GM20431 (cell line): Measurements from ENCODE around the gene NELL1.
"Not testable (repeated sequence)": the region's sequence is repeated elsewhere in the genome, so short reads cannot be mapped to it uniquely, and the experiment has no call there.

Experiments
- in situ Hi-C: fragments of 300-500 bp; cut with MseI, MboI; formaldehyde crosslinking; loops from one replicate; pipeline ENCODE4 v1.15.0; 2020; ENCODE audit warnings: low sequenced_read_pairs; ENCODE audit not compliant: unreplicated experiment

NELL1 gene

GRCh38 chr11:20854215-20854955 lies 185.0 kb downstream of the NELL1 start:
- in situ Hi-C loops = no loop called here

GRCh38 chr11:20861322-20861721 lies 191.9 kb downstream of the NELL1 start:
- in situ Hi-C loops = no loop called here

- in situ Hi-C loops = not testable (repeated sequence)
Measured at GRCh38 chr11:20862263-20862662, 192.9 kb downstream of the NELL1 start.

DNA sequence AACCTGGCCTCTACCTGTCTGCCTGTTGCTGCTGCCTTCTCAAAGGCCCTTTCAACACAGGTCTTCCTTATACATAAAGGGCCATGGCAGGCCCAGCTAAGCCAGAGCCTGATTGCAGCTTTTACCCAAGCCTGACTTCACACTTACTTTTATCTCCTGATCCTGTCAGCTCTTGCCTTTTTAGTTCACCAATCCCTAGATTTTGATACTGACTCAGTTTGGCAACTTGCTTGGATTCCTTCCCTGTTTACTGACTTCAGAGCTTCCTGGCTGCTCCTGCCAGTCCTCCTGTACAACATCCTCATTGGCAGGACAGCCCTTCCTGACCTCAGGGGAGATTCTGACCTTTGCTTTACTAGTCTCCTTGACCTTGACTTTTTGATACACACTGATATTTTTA lies 195.2 kb downstream of the NELL1 start:
- in situ Hi-C loops = no loop called here

GRCh38 chr11:20865161-20865560 lies 195.8 kb downstream of the NELL1 start:
- in situ Hi-C loops = no loop called here

DNA sequence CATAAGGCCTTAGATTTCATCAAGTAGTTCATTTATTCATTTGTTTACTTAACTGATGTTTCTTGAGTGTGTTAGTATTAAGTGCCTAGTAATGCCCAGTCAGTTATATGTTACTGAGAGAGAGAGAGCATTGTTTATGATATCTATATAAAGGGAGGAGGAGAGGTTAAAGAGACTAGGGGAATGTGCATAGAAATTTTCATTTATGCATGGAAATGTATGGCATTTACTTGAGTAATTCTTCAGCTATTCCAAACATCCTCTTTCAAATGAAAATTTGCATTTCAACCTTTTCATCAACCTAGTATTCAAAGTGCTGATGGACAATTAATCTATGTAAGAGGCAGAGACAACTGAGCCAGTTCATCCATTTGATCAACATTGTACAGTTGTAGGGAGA lies 199.7 kb downstream of the NELL1 start:
- in situ Hi-C loops = no loop called here

DNA sequence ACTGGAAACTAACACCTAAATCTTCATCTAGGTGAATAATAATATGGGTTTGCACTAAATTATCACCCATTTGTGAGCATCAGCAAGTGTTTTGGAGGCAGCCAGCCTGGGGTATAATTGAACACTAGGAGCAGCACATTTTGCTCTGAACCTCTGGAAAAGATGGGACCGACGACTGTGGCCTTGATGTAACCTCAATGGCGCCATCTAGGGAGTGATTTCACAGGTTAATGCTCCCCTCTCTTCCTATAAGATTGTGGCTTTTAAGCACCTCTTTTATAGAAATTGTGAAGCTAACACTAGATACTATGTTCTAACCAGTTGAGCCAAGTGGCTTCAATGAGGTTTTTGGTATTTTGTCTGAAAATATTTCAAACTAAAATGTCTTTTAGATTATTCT lies 203.7 kb downstream of the NELL1 start:
- in situ Hi-C loops = no loop called here

DNA sequence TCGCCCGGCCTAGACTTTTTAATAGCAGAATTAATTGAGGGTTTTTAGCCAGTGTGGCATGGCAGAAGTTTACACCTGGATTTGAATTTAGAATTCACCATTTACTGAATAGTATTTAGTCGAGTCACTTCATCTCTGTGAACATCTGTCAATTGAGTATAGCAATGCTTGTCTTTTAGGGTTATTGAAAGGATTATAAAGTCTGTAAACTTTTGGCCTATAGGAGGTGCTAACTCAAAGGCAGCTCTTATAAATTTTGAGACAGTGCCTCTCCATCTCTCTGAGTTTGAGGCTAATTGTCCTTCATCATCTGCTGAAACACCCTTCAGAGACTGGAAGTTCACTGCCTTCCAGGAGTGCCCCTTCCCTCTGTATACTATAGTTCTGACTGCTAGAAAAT lies 205.0 kb downstream of the NELL1 start:
- in situ Hi-C loops = no loop called here

DNA sequence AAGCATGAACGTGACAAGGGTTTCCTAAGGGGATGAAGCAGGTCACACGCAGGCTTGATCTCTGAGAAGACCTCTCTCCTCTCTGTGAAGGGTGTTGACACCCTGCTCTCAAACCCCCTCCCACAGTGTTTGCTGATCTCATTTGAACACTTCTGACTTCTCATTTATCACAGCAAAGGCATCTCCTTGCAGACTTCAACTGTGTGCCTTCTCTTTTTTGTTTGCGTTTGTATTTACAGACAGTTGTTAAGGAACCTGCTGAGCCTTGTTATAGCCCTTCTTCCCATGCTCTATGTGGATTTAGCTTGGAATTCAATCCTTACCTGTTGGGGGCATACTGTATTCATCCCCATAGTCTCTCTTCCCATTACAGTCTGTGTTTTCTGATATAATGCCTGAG lies 206.5 kb downstream of the NELL1 start:
- in situ Hi-C loops = no loop called here

GRCh38 chr11:20876738-20877137 lies 207.4 kb downstream of the NELL1 start:
- in situ Hi-C loops = no loop called here

DNA sequence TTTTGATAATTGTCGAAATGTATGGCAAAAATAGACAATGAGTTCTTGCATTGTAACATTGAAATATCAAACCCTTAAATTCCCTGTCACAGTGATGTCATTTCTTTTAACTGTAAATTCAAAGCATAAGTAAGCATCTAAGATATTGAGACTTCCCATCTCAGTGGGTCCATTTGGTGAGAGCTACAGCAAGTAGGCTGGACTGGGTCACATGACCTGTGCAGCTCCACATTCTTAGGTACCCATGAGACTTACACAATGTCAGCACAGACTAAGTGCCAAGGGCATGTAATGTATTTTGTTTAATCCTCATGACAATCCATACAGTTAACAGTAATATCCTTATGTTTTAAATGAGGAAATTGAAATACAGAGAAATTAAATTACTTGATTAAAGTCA lies 210.7 kb downstream of the NELL1 start:
- in situ Hi-C loops = no loop called here

- in situ Hi-C loops = no loop called here
Measured at GRCh38 chr11:20881328-20882079, 212.1 kb downstream of the NELL1 start.

DNA sequence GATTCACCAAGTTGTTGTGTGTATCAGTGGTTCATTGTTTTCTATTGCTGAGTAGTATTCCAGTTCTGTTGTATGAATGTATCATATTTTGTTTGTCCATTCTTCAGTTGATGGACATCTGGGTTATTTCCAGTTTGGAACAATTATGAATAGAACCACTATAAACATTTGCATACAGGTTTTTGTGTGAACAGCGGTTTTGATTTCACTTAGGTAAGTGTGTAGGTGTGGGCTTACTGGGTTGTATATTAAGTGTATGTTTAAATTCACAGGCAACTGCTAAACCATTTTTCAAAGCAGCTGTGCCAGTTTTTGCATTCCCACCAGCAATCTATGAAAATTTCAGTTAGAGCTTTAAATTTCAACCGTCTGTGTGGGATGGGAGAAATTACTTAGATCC lies 217.8 kb downstream of the NELL1 start:
- in situ Hi-C loops = no loop called here

DNA sequence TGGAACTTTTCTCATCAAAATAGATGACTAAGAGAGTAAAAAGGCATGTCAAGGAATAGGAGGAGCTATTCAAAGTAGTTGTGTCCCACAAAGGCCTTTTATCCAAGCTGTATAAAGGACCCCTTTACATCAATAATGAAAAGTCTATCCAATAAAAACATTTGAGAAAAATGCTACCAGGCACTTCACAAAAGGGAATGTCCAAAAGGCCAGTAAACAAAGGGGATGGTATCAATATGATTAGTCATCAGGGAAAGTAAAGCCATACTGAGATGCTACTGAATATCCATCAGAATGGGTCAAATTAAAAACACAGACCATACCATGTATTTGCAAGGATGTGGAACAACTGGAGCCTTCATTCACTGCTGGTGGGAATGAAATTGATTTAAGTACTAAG lies 224.9 kb downstream of the NELL1 start:
- in situ Hi-C loops = no loop called here

DNA sequence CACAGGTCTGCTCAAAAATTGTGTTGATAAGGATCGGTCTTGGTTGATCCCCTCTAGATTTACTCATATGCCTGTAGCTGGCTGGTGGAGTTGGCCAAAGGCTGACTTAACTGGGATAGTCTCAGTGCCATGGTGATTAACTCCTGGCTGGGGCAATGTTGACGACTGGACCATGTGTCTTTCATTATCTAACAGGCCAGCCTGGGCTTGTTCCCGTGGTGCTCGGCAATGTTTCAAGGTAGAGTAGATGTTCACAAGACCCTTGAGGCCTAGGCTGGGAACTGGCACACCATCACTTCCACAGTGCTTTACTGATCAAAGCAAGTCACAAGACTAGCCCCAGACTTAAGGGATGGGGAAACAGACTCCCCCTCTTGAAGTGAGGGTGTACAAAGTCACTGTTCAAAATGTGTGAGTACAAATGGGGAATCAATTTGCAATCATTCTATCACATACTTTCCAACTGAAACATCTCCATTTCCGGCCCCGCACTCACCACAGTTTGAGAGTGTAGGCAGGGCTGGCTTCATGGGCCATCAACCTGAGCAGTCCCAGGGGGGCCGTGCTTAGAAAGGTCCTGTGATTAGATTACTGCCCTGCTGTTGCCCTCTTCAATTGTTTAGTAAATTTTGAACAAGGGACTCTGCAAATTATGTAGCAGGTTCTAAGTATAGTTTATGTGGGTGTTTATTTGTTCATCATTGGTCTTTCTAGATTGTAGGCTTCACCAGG lies 240.8 kb downstream of the NELL1 start:
- in situ Hi-C loops = no loop called here

DNA sequence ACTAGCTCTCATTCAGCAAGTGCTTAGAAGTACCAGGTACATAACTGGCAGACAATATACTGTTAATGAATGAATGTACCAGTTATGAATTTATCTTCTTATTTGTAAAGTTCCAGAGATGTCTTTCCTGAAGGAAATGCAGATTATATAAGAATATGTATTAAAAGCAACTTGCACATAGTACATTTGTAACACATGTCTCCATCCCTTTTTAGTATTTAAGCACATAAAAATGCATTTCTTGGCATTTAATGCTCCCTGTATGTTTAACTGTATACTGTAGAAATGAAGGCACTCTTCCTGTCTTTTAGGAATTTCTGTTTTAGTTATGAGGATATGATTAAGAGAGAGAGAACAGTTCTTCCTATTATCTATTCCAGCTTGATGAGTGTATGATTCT lies 241.3 kb downstream of the NELL1 start:
- in situ Hi-C loops = no loop called here

- in situ Hi-C loops = no loop called here
Measured at GRCh38 chr11:20912065-20912821, 242.9 kb downstream of the NELL1 start.

GRCh38 chr11:20912922-20913512 lies 243.6 kb downstream of the NELL1 start:
- in situ Hi-C loops = no loop called here

DNA sequence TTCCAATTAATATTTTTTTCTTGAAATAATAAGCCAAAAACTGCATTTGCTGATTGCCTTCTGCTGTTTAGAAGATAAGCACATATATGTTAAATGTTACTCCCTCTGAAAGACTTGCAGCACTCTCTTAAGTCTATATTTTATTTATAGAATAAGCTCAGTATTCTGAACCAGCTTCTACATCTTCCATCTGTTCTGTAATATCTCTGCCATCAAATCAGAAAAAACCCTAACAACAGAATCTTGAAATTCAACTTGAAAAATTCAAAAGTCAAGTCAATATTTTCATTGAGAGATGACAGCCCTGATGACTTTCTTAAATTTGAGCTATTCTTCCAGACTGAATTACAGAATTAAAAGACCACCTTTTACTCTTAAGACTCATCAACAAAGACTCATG lies 247.9 kb downstream of the NELL1 start:
- in situ Hi-C loops = no loop called here
